ENCODE data around the gene KRT40.

The KRT40 gene

DNA sequence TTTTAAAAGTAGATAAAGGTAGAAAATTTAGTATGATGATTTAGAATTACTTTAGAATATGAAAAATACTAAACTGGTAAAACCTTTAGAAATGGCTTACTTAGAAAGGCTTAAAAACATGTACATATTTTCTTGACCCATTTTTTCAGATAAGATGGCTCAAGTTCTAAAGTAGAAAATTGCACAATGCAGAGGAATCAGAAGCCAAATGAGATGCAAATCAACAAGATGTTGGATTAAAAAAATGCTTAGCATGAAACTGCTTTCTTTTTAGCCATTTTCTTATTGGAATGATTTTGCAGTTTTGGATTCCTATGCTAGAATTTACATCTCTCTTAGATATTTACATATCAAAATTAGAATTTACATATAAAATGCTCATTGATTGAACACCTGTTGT is 26.3 kb upstream of the KRT40 start:
- H3K27me3 ChIP-seq (ENCODE audit: control insufficient read depth in 1 of 2, insufficient read depth in 1 of 2, low read length in 2 of 2), result no peaks in the 10 kb centered on the region
- H4K8ac ChIP-seq (ENCODE audit: low read length), result no peak overlapping the region
- no peaks in the 10 kb centered on the region for H3K4me1 ChIP-seq (ENCODE audit: control insufficient read depth, insufficient read depth, low read depth, low read length)
- no peak overlapping the region for H3K9ac ChIP-seq (ENCODE audit: low read length)
- H3K27ac ChIP-seq (ENCODE audit: low read length, poor library complexity, severe bottlenecking), result no peak overlapping the region
- no peak overlapping the region for H3K14ac ChIP-seq (ENCODE audit: low read length in 2 of 2)
- no peaks in the 10 kb centered on the region for H3K36me3 ChIP-seq (ENCODE audit: control insufficient read depth in 1 of 2, insufficient read depth in 2 of 2, low read depth in 1 of 2, low read length in 2 of 2)
- no peak overlapping the region for H2BK12ac ChIP-seq (ENCODE audit: low read length in 2 of 2)
- no peak overlapping the region for H2AFZ ChIP-seq (ENCODE audit: low read depth, low read length)
- no peaks in the 10 kb centered on the region for H3K9me3 ChIP-seq (ENCODE audit: control insufficient read depth, low read length)
- H2BK15ac ChIP-seq (ENCODE audit: low read depth, poor library complexity, severe bottlenecking), result no peak overlapping the region
- H3K4ac ChIP-seq (ENCODE audit: low read depth in 1 of 2, low read length in 2 of 2), result no peak overlapping the region
- no peak overlapping the region for H4K91ac ChIP-seq (ENCODE audit: low read length)
- no peak overlapping the region for H2BK120ac ChIP-seq (ENCODE audit: low read depth, low read length)
- DNase-seq, result no peak
- no peak overlapping the region for H3K23ac ChIP-seq (ENCODE audit: low read length in 2 of 2)
- no peak overlapping the region for H3K4me2 ChIP-seq (ENCODE audit: low read length, poor library complexity, severe bottlenecking)
- H3K4me3 ChIP-seq (ENCODE audit: insufficient read depth in 1 of 2, low read depth in 1 of 2, low read length in 2 of 2), result no peak overlapping the region
- no peak overlapping the region for H2AK5ac ChIP-seq (ENCODE audit: low read length, severe bottlenecking)
- H3K18ac ChIP-seq (ENCODE audit: low read depth in 1 of 2, low read length in 2 of 2), result no peak overlapping the region
- no peaks in the 10 kb centered on the region for H3K79me1 ChIP-seq (replicated peaks; ENCODE audit: low read length, poor library complexity, severe bottlenecking)
- H2BK5ac ChIP-seq (ENCODE audit: low read depth, low read length, poor library complexity, severe bottlenecking), result no peak overlapping the region

DNA sequence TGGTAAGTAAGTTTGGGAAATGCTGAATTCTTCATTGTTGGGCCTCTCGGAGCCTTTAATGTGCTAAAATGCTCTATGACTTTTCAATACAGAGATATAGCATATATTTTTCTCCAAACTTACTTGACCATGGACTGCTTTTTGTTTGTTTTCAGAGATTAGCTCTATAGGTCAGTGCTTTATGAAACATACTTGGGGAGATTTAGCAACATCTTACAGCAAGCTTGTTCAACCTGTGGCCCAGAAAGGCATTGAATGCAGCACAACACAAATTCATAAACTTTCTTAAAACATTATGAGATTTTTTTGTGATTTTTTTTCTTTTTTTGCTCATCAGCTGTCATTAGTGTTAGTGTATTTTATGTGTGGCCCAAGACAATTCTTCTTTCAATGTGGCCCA is 25.8 kb upstream of the KRT40 start:
- H4K91ac ChIP-seq (ENCODE audit: low read length), result no peak overlapping the region
- no peak overlapping the region for H3K4me2 ChIP-seq (ENCODE audit: low read length, poor library complexity, severe bottlenecking)
- H3K23ac ChIP-seq (ENCODE audit: low read length in 2 of 2), result no peak overlapping the region
- H2AFZ ChIP-seq (ENCODE audit: low read depth, low read length), result no peak overlapping the region
- no peak overlapping the region for H3K4ac ChIP-seq (ENCODE audit: low read depth in 1 of 2, low read length in 2 of 2)
- H2BK15ac ChIP-seq (ENCODE audit: low read depth, poor library complexity, severe bottlenecking), result no peak overlapping the region
- H2BK120ac ChIP-seq (ENCODE audit: low read depth, low read length), result no peak overlapping the region
- no peak overlapping the region for H2AK5ac ChIP-seq (ENCODE audit: low read length, severe bottlenecking)
- no peak overlapping the region for H4K8ac ChIP-seq (ENCODE audit: low read length)
- H3K18ac ChIP-seq (ENCODE audit: low read depth in 1 of 2, low read length in 2 of 2), result no peak overlapping the region
- no peak overlapping the region for H3K14ac ChIP-seq (ENCODE audit: low read length in 2 of 2)
- H2BK5ac ChIP-seq (ENCODE audit: low read depth, low read length, poor library complexity, severe bottlenecking), result no peak overlapping the region
- no peaks in the 10 kb centered on the region for H3K36me3 ChIP-seq (ENCODE audit: control insufficient read depth in 1 of 2, insufficient read depth in 2 of 2, low read depth in 1 of 2, low read length in 2 of 2)
- H3K9me3 ChIP-seq (ENCODE audit: control insufficient read depth, low read length), result no peaks in the 10 kb centered on the region
- WGBS, result no CpG with 5 or more reads among the region's 1 CpG
- no peak overlapping the region for H2BK12ac ChIP-seq (ENCODE audit: low read length in 2 of 2)
- no peaks in the 10 kb centered on the region for H3K79me1 ChIP-seq (replicated peaks; ENCODE audit: low read length, poor library complexity, severe bottlenecking)
- no peak overlapping the region for H3K4me3 ChIP-seq (ENCODE audit: insufficient read depth in 1 of 2, low read depth in 1 of 2, low read length in 2 of 2)
- H3K27ac ChIP-seq (ENCODE audit: low read length, poor library complexity, severe bottlenecking), result no peak overlapping the region
- no peak for DNase-seq
- H3K4me1 ChIP-seq (ENCODE audit: control insufficient read depth, insufficient read depth, low read depth, low read length), result no peaks in the 10 kb centered on the region
- no peak overlapping the region for H3K9ac ChIP-seq (ENCODE audit: low read length)
- H3K27me3 ChIP-seq (ENCODE audit: control insufficient read depth in 1 of 2, insufficient read depth in 1 of 2, low read length in 2 of 2), result no peaks in the 10 kb centered on the region

GRCh38 chr17:41009301-41009760 is 25.2 kb upstream of the KRT40 start:
- Histone ChIP-seq H2AFZ (ENCODE audit: low read depth, low read length) (no peak overlapping the region), H4K91ac (ENCODE audit: low read length) (no peak overlapping the region), H3K18ac (ENCODE audit: low read depth in 1 of 2, low read length in 2 of 2) (no peak overlapping the region), H3K79me1 (replicated peaks; ENCODE audit: low read length, poor library complexity, severe bottlenecking) (no peaks in the 10 kb centered on the region), H3K14ac (ENCODE audit: low read length in 2 of 2) (no peak overlapping the region), H3K4me1 (ENCODE audit: control insufficient read depth, insufficient read depth, low read depth, low read length) (no peaks in the 10 kb centered on the region), H3K4ac (ENCODE audit: low read depth in 1 of 2, low read length in 2 of 2) (no peak overlapping the region), H2BK15ac (ENCODE audit: low read depth, poor library complexity, severe bottlenecking) (no peak overlapping the region), H3K9me3 (ENCODE audit: control insufficient read depth, low read length) (no peaks in the 10 kb centered on the region), H3K4me3 (ENCODE audit: insufficient read depth in 1 of 2, low read depth in 1 of 2, low read length in 2 of 2) (no peak overlapping the region), H3K27ac (ENCODE audit: low read length, poor library complexity, severe bottlenecking) (no peak overlapping the region), H2BK120ac (ENCODE audit: low read depth, low read length) (no peak overlapping the region), H3K27me3 (ENCODE audit: control insufficient read depth in 1 of 2, insufficient read depth in 1 of 2, low read length in 2 of 2) (no peaks in the 10 kb centered on the region), H3K36me3 (ENCODE audit: control insufficient read depth in 1 of 2, insufficient read depth in 2 of 2, low read depth in 1 of 2, low read length in 2 of 2) (no peaks in the 10 kb centered on the region), H2BK12ac (ENCODE audit: low read length in 2 of 2) (no peak overlapping the region), H4K8ac (ENCODE audit: low read length) (no peak overlapping the region), H3K23ac (ENCODE audit: low read length in 2 of 2) (no peak overlapping the region), H2BK5ac (ENCODE audit: low read depth, low read length, poor library complexity, severe bottlenecking) (no peak overlapping the region), H3K4me2 (ENCODE audit: low read length, poor library complexity, severe bottlenecking) (no peak overlapping the region), H2AK5ac (ENCODE audit: low read length, severe bottlenecking) (no peak overlapping the region), H3K9ac (ENCODE audit: low read length) (no peak overlapping the region)
- DNase-seq, result no peak
- 50% methylated on average over 1 of the region's 4 CpGs for WGBS

GRCh38 chr17:41008811-41009210 is 24.7 kb upstream of the KRT40 start, which contains the start of gene KRTAP3-1:
Gene KRTAP3-1 (minus strand): TSS chr17:41009128. CDS start chr17:41009074, 54 bp downstream.
- H3K18ac ChIP-seq (ENCODE audit: low read depth in 1 of 2, low read length in 2 of 2), result no peak within 1 kb of the TSS
- no peak within 1 kb of the TSS for H2BK12ac ChIP-seq (ENCODE audit: low read length in 2 of 2)
- no peak within 1 kb of the TSS for H3K14ac ChIP-seq (ENCODE audit: low read length in 2 of 2)
- no peak within 1 kb of the TSS for H2AFZ ChIP-seq (ENCODE audit: low read depth, low read length)
- H3K4me3 ChIP-seq (ENCODE audit: insufficient read depth in 1 of 2, low read depth in 1 of 2, low read length in 2 of 2), result no peak within 1 kb of the TSS
- H3K36me3 ChIP-seq (ENCODE audit: control insufficient read depth in 1 of 2, insufficient read depth in 2 of 2, low read depth in 1 of 2, low read length in 2 of 2), result no peaks in the 10 kb centered on the region
- no peaks in the 10 kb centered on the region for H3K79me1 ChIP-seq (replicated peaks; ENCODE audit: low read length, poor library complexity, severe bottlenecking)
- WGBS, result 82% methylated on average over 6 of the region's 8 CpGs
- H3K27me3 ChIP-seq (ENCODE audit: control insufficient read depth in 1 of 2, insufficient read depth in 1 of 2, low read length in 2 of 2), result no peaks in the 10 kb centered on the region
- H2BK120ac ChIP-seq (ENCODE audit: low read depth, low read length), result no peak within 1 kb of the TSS
- H2BK5ac ChIP-seq (ENCODE audit: low read depth, low read length, poor library complexity, severe bottlenecking), result no peak within 1 kb of the TSS
- H2AK5ac ChIP-seq (ENCODE audit: low read length, severe bottlenecking), result no peak within 1 kb of the TSS
- no peak for DNase-seq
- no peak within 1 kb of the TSS for H2BK15ac ChIP-seq (ENCODE audit: low read depth, poor library complexity, severe bottlenecking)
- no peak within 1 kb of the TSS for H4K8ac ChIP-seq (ENCODE audit: low read length)
- H4K91ac ChIP-seq (ENCODE audit: low read length), result no peak within 1 kb of the TSS
- no peak within 1 kb of the TSS for H3K4ac ChIP-seq (ENCODE audit: low read depth in 1 of 2, low read length in 2 of 2)
- no peak within 1 kb of the TSS for H3K23ac ChIP-seq (ENCODE audit: low read length in 2 of 2)
- H3K27ac ChIP-seq (ENCODE audit: low read length, poor library complexity, severe bottlenecking), result no peak within 1 kb of the TSS
- no peaks in the 10 kb centered on the region for H3K4me1 ChIP-seq (ENCODE audit: control insufficient read depth, insufficient read depth, low read depth, low read length)
- H3K9ac ChIP-seq (ENCODE audit: low read length), result no peak within 1 kb of the TSS
- H3K4me2 ChIP-seq (ENCODE audit: low read length, poor library complexity, severe bottlenecking), result no peak within 1 kb of the TSS
- H3K9me3 ChIP-seq (ENCODE audit: control insufficient read depth, low read length), result no peaks in the 10 kb centered on the region
